Coronary artery (tissue), 2 donors: ENCODE results near the gene MAN2C1.
A peak's percentile ranks its signal among the peaks of the same experiment; 100 is the strongest.
"Not testable (repeated sequence)": the region's sequence is repeated elsewhere in the genome, so short reads cannot be mapped to it uniquely, and the experiment has no call there.

Source experiments
- DNase-seq: peaks from one replicate; pipeline ENCODE4 v3.0.0-alpha.2; 2017; ENCODE audit warnings: low spot score
- H3K27ac ChIP-seq, 2 donors: fragments of 200-600 bp; sonication (generic); one replicate each; pipeline ENCODE4 v1.5.1; 2016 to 2019
- H3K4me3 ChIP-seq: fragments of 200-600 bp; sonication (generic); 2 replicates; pipeline ENCODE4 v1.5.1; 2016; ENCODE audit warnings: mild to moderate bottlenecking, moderate library complexity
- CTCF ChIP-seq: fragments of 200-600 bp; sonication (generic); IDR thresholded peaks from one replicate; pipeline ENCODE4 v1.5.1; 2019; ENCODE audit warnings: antibody characterized with exemption

Gene MAN2C1

GRCh38 chr15:75367913-75368688 is at the start of gene MAN2C1:
Gene MAN2C1, minus strand, starts transcription at chr15:75368607. Its CDS starts 24 bp downstream, at chr15:75368583.
- H3K4me3 ChIP-seq: peak within 1 kb of the TSS; percentile 94
- DNase-seq: peak; percentile 95
- H3K27ac ChIP-seq: peak within 1 kb of the TSS; percentile 90 to 99
- TF ChIP-seq CTCF: no peak

GRCh38 chr15:75416584-75416983 is 48.2 kb upstream of the MAN2C1 start:
- H3K27ac ChIP-seq: no peak overlapping the region
- H3K4me3 ChIP-seq: no peak overlapping the region
- DNase-seq: no peak
- TF ChIP-seq CTCF: no peak

- Histone ChIP-seq H3K4me3 (no peak overlapping the region), H3K27ac (no peak overlapping the region)
- TF ChIP-seq CTCF: no peak
- DNase-seq: no peak
Measured at GRCh38 chr15:75410196-75410595, 41.8 kb upstream of the MAN2C1 start.

GRCh38 chr15:75407083-75407482 is 38.7 kb upstream of the MAN2C1 start:
- Histone ChIP-seq H3K27ac (no peak overlapping the region), H3K4me3 (no peak overlapping the region)
- no peak for TF ChIP-seq CTCF
- no peak for DNase-seq

GRCh38 chr15:75403892-75404291 is 35.5 kb upstream of the MAN2C1 start:
- Histone ChIP-seq H3K27ac (no peak overlapping the region), H3K4me3 (no peak overlapping the region)
- no peak for DNase-seq
- TF ChIP-seq CTCF: no peak

GRCh38 chr15:75397494-75397893 is 29.1 kb upstream of the MAN2C1 start:
- Histone ChIP-seq H3K27ac (no peak overlapping the region), H3K4me3 (no peak overlapping the region)
- TF ChIP-seq CTCF: no peak
- no peak for DNase-seq

- no peak overlapping the region for H3K4me3 ChIP-seq
- DNase-seq: no peak
- no peak for TF ChIP-seq CTCF
- H3K27ac ChIP-seq: no peak overlapping the region
Measured at GRCh38 chr15:75389791-75390382, 21.5 kb upstream of the MAN2C1 start.

- DNase-seq, H3K4me3 ChIP-seq, H3K27ac ChIP-seq: not testable (repeated sequence)
Measured at GRCh38 chr15:75383986-75384385, 15.6 kb upstream of the MAN2C1 start.
